NB4 (cell line): Measurements from ENCODE around the gene CDC42BPG.

Source experiments
- POLR2A ChIP-seq: IDR thresholded peaks from 2 replicates; pipeline ENCODE4 v1.6.1; 2011; ENCODE audit warnings: mild to moderate bottlenecking; ENCODE audit not compliant: insufficient read length; ENCODE audit errors: extremely low read depth
- TF ChIP-seq, protein P1 (sequence below): IDR thresholded peaks from one replicate; pipeline ENCODE4 v1.5.1; 2012; ENCODE audit warnings: low read depth, low read length
- TF ChIP-seq, protein P2 (sequence below): IDR thresholded peaks from 2 replicates; pipeline ENCODE4 v1.6.1; 2011; ENCODE audit warnings: low read depth, low read length

DNA sequence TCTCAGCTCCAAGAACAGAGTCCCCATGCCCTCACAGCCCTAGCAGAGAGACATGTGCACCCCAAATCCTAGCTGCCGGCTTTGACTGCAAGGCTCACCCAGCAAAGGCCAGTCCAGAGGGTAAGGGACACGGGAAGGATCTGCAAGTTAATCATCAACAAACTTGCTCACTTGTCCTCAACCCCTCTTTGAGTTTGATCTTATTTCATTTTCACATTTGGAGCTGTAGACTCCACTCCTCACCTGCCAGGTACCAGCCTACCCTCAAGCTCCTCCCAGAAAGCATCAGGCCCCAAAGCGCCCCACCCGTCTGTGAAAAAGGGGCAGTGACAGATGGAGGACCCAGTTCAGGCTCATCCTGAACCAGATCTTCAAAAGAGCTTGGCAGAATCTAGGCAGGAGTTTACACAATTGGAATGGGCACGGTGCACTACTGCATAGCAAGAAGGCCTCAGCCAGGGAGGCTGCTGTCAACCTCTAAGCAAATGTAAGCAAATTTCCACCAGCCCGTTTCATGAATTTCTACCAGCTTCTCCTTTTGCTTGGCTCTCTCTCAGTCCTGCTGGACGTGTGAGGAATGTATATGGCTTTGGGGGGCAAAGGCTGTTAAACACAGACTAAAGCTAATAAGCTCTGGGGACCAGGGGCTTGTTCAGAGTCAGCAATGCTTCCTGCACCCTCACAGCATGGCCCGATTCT, 28.5 kb upstream of the CDC42BPG start:
- TF ChIP-seq, protein P1, sequence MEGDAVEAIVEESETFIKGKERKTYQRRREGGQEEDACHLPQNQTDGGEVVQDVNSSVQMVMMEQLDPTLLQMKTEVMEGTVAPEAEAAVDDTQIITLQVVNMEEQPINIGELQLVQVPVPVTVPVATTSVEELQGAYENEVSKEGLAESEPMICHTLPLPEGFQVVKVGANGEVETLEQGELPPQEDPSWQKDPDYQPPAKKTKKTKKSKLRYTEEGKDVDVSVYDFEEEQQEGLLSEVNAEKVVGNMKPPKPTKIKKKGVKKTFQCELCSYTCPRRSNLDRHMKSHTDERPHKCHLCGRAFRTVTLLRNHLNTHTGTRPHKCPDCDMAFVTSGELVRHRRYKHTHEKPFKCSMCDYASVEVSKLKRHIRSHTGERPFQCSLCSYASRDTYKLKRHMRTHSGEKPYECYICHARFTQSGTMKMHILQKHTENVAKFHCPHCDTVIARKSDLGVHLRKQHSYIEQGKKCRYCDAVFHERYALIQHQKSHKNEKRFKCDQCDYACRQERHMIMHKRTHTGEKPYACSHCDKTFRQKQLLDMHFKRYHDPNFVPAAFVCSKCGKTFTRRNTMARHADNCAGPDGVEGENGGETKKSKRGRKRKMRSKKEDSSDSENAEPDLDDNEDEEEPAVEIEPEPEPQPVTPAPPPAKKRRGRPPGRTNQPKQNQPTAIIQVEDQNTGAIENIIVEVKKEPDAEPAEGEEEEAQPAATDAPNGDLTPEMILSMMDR: no peak
- TF ChIP-seq POLR2A: no peak
- TF ChIP-seq, protein P2, sequence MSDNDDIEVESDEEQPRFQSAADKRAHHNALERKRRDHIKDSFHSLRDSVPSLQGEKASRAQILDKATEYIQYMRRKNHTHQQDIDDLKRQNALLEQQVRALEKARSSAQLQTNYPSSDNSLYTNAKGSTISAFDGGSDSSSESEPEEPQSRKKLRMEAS: no peak
